SU-DHL-6 (cell line): Measurements from ENCODE around the gene HES7.

Experiments used
- CTCF ChIP-seq: fragments of 200-600 bp; sonication (generic); IDR thresholded peaks from one replicate; pipeline ENCODE4 v1.5.1; 2017; ENCODE audit warnings: antibody characterized with exemption, mild to moderate bottlenecking, low read length, moderate library complexity; ENCODE audit not compliant: insufficient read depth, poor library complexity, severe bottlenecking
- EZH2phosphoT487 ChIP-seq: fragments of 200-600 bp; sonication (generic), shearing (Covaris generic); conservative IDR thresholded peaks from 2 replicates; pipeline ENCODE4 v1.6.1; 2018; ENCODE audit warnings: mild to moderate bottlenecking, antibody characterized with exemption, low read length, moderate library complexity, mixed read lengths

DNA sequence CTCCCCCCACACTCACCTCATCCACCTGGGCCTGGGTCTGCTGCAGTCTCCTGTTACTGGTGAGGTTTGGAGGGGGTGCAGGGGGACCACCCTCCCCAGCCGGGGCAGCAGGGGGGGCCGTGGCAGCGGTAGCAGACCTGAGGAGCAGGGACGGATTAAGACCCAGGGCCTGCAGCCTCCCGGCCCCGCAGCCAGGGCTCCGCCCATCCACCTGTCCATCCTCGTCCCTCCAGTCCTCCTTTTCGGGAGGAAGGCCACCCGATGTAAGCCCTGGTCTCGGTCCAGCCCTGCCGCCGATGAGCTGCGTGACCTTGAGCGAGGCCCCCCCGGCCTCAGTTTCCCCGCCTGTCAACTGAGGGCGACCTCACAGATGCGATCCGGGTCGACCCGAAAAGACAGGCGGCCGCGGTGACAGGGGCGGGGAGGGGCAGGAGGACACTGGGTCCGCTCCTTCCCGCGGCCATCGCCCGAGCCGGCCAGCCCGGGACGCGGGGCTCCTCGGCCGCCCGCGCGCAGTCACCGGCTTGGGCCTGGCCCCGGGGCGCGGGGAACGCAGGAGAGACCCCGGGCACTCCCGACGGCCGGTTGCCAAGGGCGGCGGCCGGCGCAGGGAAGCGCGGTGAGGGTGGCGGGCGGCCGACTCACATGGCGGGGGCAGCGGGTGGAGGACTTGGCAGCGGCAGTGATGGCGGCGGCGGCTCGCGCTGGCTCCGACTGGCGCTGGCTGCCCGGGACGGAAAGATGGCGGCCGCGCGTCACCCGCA, 38.5 kb upstream of the HES7 start, which contains the start of gene VAMP2:
- TF ChIP-seq CTCF: no peak
- no peak for TF ChIP-seq EZH2phosphoT487
